ENCODE results near the gene LPO.

Gene LPO

DNA sequence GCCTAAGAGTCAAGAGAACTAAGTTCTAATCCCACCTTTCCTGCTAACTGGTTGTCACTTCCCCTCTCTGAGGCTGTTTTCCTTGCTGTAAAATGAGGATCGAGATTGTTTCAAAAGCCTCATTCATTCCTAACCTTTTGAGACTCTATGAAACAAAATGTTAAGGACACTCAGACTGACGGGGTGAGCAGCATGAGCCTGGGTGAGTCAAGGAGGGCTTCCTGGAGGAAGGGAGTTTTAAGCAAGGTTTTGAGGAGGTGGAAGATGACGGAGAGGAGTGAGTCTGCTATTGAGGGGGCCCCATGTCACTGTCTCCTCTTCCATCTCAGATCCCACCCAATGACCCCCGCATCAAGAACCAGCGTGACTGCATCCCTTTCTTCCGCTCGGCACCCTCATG, 41.8 kb upstream of the LPO start:
- no peak for DNase-seq (ENCODE audit: low read depth)
- TF ChIP-seq, protein P1, sequence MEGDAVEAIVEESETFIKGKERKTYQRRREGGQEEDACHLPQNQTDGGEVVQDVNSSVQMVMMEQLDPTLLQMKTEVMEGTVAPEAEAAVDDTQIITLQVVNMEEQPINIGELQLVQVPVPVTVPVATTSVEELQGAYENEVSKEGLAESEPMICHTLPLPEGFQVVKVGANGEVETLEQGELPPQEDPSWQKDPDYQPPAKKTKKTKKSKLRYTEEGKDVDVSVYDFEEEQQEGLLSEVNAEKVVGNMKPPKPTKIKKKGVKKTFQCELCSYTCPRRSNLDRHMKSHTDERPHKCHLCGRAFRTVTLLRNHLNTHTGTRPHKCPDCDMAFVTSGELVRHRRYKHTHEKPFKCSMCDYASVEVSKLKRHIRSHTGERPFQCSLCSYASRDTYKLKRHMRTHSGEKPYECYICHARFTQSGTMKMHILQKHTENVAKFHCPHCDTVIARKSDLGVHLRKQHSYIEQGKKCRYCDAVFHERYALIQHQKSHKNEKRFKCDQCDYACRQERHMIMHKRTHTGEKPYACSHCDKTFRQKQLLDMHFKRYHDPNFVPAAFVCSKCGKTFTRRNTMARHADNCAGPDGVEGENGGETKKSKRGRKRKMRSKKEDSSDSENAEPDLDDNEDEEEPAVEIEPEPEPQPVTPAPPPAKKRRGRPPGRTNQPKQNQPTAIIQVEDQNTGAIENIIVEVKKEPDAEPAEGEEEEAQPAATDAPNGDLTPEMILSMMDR (IDR thresholded peaks at IDR 0.05; ENCODE audit: insufficient read depth, low read depth, low read length, missing control alignments) = no peak
- H3K4me3 ChIP-seq (ENCODE audit: low read length) = no peak overlapping the region

DNA sequence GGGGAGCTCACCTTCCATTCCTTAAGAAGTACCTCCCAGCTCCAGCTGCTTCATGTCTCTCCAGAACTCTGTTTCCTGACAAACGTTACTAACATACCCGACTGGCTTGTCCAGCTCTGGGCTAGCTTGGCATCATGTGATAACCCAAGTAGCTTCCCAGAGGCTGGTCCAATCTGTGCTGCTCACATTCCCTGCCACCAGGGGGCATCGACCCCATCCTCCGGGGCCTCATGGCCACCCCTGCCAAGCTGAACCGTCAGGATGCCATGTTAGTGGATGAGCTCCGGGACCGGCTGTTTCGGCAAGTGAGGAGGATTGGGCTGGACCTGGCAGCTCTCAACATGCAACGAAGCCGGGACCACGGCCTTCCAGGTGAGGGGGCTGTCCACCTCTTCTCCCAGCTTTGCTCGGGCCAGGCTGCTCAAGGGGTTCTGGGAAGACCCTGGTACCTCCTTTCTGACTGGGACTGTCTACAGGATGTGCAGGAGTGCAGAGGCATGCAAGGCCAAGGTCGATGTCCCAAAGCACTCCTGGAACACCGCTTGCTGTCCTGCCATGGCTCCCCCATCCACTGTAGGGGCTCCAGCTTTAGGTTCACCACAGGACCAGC, 38.3 kb upstream of the LPO start:
- DNase-seq (ENCODE audit: low read depth) = peak; percentile 73
- H3K4me3 ChIP-seq (ENCODE audit: low read length) = no peak overlapping the region
- TF ChIP-seq, protein P1 (IDR thresholded peaks at IDR 0.05; ENCODE audit: insufficient read depth, low read depth, low read length, missing control alignments) = peak; percentile 49

DNA sequence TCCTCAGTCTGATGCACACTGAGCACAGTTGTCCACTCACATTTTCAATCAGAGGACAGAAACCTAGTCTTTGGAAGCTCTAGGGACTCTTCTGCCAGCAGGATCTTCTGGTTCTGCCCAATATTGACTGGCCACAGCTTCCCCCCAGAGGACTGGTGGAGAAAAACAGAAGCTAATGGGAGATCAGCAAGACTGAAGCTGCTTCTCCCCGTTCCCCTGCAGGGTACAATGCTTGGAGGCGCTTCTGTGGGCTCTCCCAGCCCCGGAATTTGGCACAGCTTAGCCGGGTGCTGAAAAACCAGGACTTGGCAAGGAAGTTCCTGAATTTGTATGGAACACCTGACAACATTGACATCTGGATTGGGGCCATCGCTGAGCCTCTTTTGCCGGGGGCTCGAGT, 35.5 kb upstream of the LPO start:
- no peak overlapping the region for H3K4me3 ChIP-seq (ENCODE audit: low read length)
- DNase-seq (ENCODE audit: low read depth) = no peak
- TF ChIP-seq, protein P1 (IDR thresholded peaks at IDR 0.05; ENCODE audit: insufficient read depth, low read depth, low read length, missing control alignments) = no peak

DNA sequence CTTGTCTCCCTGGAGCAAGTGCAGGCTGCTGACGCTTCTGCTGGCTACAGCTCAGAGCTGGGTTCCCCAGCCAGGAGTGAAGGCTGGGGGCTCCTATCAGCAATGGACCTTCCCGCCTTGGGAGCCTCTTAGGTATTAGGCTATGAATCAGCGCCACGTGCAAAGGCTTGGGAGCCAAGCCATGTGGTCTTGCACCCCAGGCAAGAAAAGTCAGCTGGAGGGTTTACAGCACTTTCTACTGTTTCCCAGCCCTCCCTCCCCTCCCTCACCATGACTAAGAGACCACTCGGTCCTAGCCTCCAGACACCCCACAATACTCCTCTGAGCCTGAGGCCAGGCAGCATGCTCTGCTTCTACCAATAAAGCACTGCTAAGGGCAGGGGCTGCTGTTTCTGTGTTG, 33.6 kb upstream of the LPO start:
- no peak for DNase-seq (ENCODE audit: low read depth)
- H3K4me3 ChIP-seq (ENCODE audit: low read length) = no peak overlapping the region
- TF ChIP-seq, protein P1 (IDR thresholded peaks at IDR 0.05; ENCODE audit: insufficient read depth, low read depth, low read length, missing control alignments) = no peak

DNA sequence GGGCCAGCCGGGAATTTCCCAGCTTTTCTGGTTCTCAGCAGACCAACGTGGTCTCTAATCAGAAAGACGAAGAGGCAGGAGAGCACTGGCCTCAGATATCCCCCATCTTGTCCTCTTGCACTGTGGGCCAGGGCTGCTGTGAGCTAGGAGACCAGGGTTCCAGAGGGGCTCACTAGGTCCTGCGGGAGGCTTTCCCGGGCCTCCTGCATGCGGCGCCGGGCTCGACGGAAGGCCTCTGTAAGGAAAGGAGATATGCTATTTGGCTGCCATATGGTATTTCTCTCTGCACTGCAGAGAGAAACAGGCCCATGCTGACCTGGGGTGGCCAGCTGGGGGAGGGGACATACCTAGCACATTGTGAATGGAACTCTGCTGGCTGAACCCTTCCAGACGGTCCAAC, 32.4 kb upstream of the LPO start:
- TF ChIP-seq, protein P1 (IDR thresholded peaks at IDR 0.05; ENCODE audit: insufficient read depth, low read depth, low read length, missing control alignments) = no peak
- no peak for DNase-seq (ENCODE audit: low read depth)
- H3K4me3 ChIP-seq (ENCODE audit: low read length) = no peak overlapping the region

DNA sequence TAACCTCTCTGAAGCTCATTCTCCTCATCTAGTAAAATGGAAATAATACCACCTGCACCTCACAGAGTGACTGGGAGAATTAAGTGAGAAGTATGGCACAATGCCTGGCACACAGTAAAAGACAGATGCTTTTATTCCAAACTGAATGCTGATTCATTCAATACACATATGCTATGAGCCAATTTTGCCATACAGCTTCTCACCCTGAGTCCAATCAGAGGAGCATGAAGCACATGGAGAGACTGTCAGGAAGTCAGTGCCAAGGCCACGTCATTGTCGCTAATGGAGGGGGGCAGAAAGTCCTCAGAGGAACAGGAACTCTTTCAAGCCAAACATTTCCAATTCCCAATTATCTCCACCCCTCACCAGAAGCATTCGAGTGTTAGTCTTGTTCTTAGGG, 30.9 kb upstream of the LPO start:
- DNase-seq (ENCODE audit: low read depth) = no peak
- TF ChIP-seq, protein P1 (IDR thresholded peaks at IDR 0.05; ENCODE audit: insufficient read depth, low read depth, low read length, missing control alignments) = no peak
- H3K4me3 ChIP-seq (ENCODE audit: low read length) = no peak overlapping the region

DNA sequence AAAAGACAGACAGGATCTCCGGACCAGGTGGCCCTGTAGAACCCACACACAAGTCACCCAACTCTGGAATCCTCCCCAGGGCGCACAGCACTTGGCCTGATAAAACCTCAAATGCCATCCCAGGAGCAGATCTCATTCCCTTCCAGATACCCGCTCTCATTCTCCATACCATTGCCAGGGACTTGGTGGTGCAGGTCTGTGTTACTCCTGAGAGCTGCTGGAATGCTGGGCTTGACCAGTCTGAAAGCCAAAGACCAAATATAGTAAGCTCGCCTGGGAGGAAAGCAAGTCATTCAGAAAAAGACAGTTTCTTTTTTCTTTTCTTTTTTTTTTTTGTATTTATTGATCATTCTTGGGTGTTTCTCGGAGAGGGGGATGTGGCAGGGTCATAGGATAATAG, 30.0 kb upstream of the LPO start:
- TF ChIP-seq, protein P1 (IDR thresholded peaks at IDR 0.05; ENCODE audit: insufficient read depth, low read depth, low read length, missing control alignments) = no peak
- H3K4me3 ChIP-seq (ENCODE audit: low read length) = no peak overlapping the region
- DNase-seq (ENCODE audit: low read depth) = no peak

Measured in epithelial cell of esophagus (primary cell).